Measurements from ENCODE around the gene MBD5.
A peak's percentile ranks its signal among the peaks of the same experiment; 100 is the strongest.

Gene MBD5

DNA sequence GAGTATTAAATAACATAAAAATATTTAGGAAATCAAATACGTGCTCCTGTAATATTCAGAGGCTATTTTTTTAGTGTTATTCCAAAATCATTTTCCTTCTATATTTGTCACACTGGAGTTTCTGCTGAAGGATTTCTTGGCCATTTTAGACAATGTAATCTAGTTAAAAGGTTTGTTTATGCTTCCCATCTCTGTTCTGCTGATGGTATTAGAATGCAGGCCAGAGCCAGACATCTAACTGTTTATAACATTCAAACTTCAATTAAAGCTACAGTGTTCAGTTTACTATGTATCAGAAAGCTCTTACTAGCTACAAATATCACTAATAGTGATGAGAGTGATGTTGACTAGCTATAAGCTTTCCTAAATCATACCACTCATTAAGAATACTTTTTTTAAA is 7.9 kb downstream of the MBD5 start:
- Histone ChIP-seq H2BK15ac (ENCODE audit: low read depth, poor library complexity, severe bottlenecking) (no peak overlapping the region), H4K8ac (ENCODE audit: low read length) (no peak overlapping the region), H3K14ac (ENCODE audit: low read length in 2 of 2) (no peak overlapping the region), H3K27ac (ENCODE audit: low read length, poor library complexity, severe bottlenecking) (no peak overlapping the region), H3K4ac (ENCODE audit: low read depth in 1 of 2, low read length in 2 of 2) (no peak overlapping the region), H2BK5ac (ENCODE audit: low read depth, low read length, poor library complexity, severe bottlenecking) (no peak overlapping the region), H2BK12ac (ENCODE audit: low read length in 2 of 2) (no peak overlapping the region), H3K4me2 (ENCODE audit: low read length, poor library complexity, severe bottlenecking) (no peak overlapping the region), H2BK120ac (ENCODE audit: low read depth, low read length) (no peak overlapping the region), H3K9ac (ENCODE audit: low read length) (no peak overlapping the region), H3K9me3 (ENCODE audit: control insufficient read depth, low read length) (no peaks in the 10 kb centered on the region), H4K91ac (ENCODE audit: low read length) (no peak overlapping the region), H3K23ac (ENCODE audit: low read length in 2 of 2) (no peak overlapping the region), H3K27me3 (ENCODE audit: control insufficient read depth in 1 of 2, insufficient read depth in 1 of 2, low read length in 2 of 2) (no peaks in the 10 kb centered on the region), H3K18ac (ENCODE audit: low read depth in 1 of 2, low read length in 2 of 2) (no peak overlapping the region), H3K79me1 (replicated peaks; ENCODE audit: low read length, poor library complexity, severe bottlenecking) (peaks cover 4% of the 10 kb centered on the region), H3K4me3 (ENCODE audit: insufficient read depth in 1 of 2, low read depth in 1 of 2, low read length in 2 of 2) (no peak overlapping the region), H2AFZ (ENCODE audit: low read depth, low read length) (no peak overlapping the region), H3K4me1 (ENCODE audit: control insufficient read depth, insufficient read depth, low read depth, low read length) (peaks cover 1% of the 10 kb centered on the region), H3K36me3 (ENCODE audit: control insufficient read depth in 1 of 2, insufficient read depth in 2 of 2, low read depth in 1 of 2, low read length in 2 of 2) (peaks cover 0 to 7% of the 10 kb centered on the region in 2 experiments), H2AK5ac (ENCODE audit: low read length, severe bottlenecking) (no peak overlapping the region)
- DNase-seq = peak; percentile 23
- no CpG with 5 or more reads among the region's 1 CpG for WGBS

DNA sequence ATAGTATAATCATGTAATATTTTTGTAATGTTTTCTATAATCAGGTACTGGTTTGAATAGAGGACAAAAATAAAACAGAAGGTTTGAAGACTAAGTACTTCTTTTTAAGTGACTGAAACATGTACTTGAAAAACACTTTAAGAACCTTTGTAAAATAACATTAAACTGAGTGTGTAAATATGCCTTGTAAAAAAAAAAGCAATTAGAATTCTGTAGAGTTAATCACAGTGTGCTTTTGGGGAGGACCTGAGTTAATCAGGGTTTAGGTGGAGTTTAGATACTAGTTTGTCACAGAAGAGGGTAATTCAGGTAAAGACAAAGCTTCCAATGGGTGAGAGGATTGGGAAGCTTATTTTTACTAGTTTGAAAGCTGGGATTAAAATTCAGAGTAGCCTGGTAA is 10.3 kb downstream of the MBD5 start:
- H2AFZ ChIP-seq (ENCODE audit: low read depth, low read length) = no peak overlapping the region
- H3K27me3 ChIP-seq (ENCODE audit: control insufficient read depth in 1 of 2, insufficient read depth in 1 of 2, low read length in 2 of 2) = no peaks in the 10 kb centered on the region

DNA sequence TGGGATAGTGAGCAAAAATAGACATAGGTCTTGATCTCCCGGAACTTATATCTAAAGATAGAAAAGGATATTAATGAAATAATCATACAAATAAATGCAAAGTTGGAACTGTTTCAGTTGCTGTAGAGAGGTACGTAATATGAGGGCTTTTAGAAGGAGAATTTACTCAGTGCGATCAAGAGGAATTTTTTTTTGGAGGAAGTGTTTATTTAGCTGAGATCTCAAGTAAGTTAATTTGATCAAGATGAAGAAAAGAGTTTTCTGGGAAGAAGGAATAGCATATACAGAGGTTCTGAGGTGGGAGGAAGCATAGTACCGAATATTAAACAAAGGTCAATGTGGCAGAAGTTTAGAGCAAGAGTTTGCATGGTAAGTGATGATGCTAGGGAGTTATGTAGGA is 11.3 kb downstream of the MBD5 start:
- Histone ChIP-seq H3K9ac (ENCODE audit: low read length) (no peak overlapping the region), H2AFZ (ENCODE audit: low read depth, low read length) (no peak overlapping the region), H4K8ac (ENCODE audit: low read length) (no peak overlapping the region), H2BK15ac (ENCODE audit: low read depth, poor library complexity, severe bottlenecking) (no peak overlapping the region), H3K4me3 (ENCODE audit: insufficient read depth in 1 of 2, low read depth in 1 of 2, low read length in 2 of 2) (no peak overlapping the region), H3K4me2 (ENCODE audit: low read length, poor library complexity, severe bottlenecking) (no peak overlapping the region), H3K27me3 (ENCODE audit: control insufficient read depth in 1 of 2, insufficient read depth in 1 of 2, low read length in 2 of 2) (no peaks in the 10 kb centered on the region), H3K79me1 (replicated peaks; ENCODE audit: low read length, poor library complexity, severe bottlenecking) (peaks cover 5% of the 10 kb centered on the region), H3K23ac (ENCODE audit: low read length in 2 of 2) (no peak overlapping the region), H4K91ac (ENCODE audit: low read length) (no peak overlapping the region), H3K36me3 (ENCODE audit: control insufficient read depth in 1 of 2, insufficient read depth in 2 of 2, low read depth in 1 of 2, low read length in 2 of 2) (peaks cover 0 to 5% of the 10 kb centered on the region in 2 experiments), H2BK120ac (ENCODE audit: low read depth, low read length) (no peak overlapping the region), H2BK12ac (ENCODE audit: low read length in 2 of 2) (no peak overlapping the region), H3K4me1 (ENCODE audit: control insufficient read depth, insufficient read depth, low read depth, low read length) (no peaks in the 10 kb centered on the region), H3K27ac (ENCODE audit: low read length, poor library complexity, severe bottlenecking) (no peak overlapping the region), H2BK5ac (ENCODE audit: low read depth, low read length, poor library complexity, severe bottlenecking) (no peak overlapping the region), H3K4ac (ENCODE audit: low read depth in 1 of 2, low read length in 2 of 2) (no peak overlapping the region), H3K14ac (ENCODE audit: low read length in 2 of 2) (no peak overlapping the region), H2AK5ac (ENCODE audit: low read length, severe bottlenecking) (no peak overlapping the region), H3K18ac (ENCODE audit: low read depth in 1 of 2, low read length in 2 of 2) (no peak overlapping the region), H3K9me3 (ENCODE audit: control insufficient read depth, low read length) (no peaks in the 10 kb centered on the region)
- no peak for DNase-seq
- 98% methylated on average over 3 of the region's 4 CpGs for WGBS

More for the DNA sequence above, 10.3 kb downstream of the MBD5 start:
- DNase-seq = no peak
- H2AK5ac ChIP-seq (ENCODE audit: low read length, severe bottlenecking) = no peak overlapping the region
- H3K79me1 ChIP-seq (replicated peaks; ENCODE audit: low read length, poor library complexity, severe bottlenecking) = peaks cover 8% of the 10 kb centered on the region
- no peak overlapping the region for H4K91ac ChIP-seq (ENCODE audit: low read length)
- H3K23ac ChIP-seq (ENCODE audit: low read length in 2 of 2) = no peak overlapping the region
- H3K36me3 ChIP-seq (ENCODE audit: control insufficient read depth in 1 of 2, insufficient read depth in 2 of 2, low read depth in 1 of 2, low read length in 2 of 2) = peaks cover 0 to 6% of the 10 kb centered on the region in 2 experiments
- H3K4me2 ChIP-seq (ENCODE audit: low read length, poor library complexity, severe bottlenecking) = no peak overlapping the region
- no peak overlapping the region for H3K14ac ChIP-seq (ENCODE audit: low read length in 2 of 2)
- no peak overlapping the region for H2BK5ac ChIP-seq (ENCODE audit: low read depth, low read length, poor library complexity, severe bottlenecking)
- H3K27ac ChIP-seq (ENCODE audit: low read length, poor library complexity, severe bottlenecking) = no peak overlapping the region
- no peak overlapping the region for H4K8ac ChIP-seq (ENCODE audit: low read length)
- H2BK15ac ChIP-seq (ENCODE audit: low read depth, poor library complexity, severe bottlenecking) = no peak overlapping the region
- H3K9ac ChIP-seq (ENCODE audit: low read length) = no peak overlapping the region
- no peaks in the 10 kb centered on the region for H3K9me3 ChIP-seq (ENCODE audit: control insufficient read depth, low read length)
- H2BK12ac ChIP-seq (ENCODE audit: low read length in 2 of 2) = no peak overlapping the region
- H2BK120ac ChIP-seq (ENCODE audit: low read depth, low read length) = no peak overlapping the region
- H3K4ac ChIP-seq (ENCODE audit: low read depth in 1 of 2, low read length in 2 of 2) = no peak overlapping the region
- H3K4me1 ChIP-seq (ENCODE audit: control insufficient read depth, insufficient read depth, low read depth, low read length) = peaks cover 1% of the 10 kb centered on the region
- H3K18ac ChIP-seq (ENCODE audit: low read depth in 1 of 2, low read length in 2 of 2) = no peak overlapping the region
- no peak overlapping the region for H3K4me3 ChIP-seq (ENCODE audit: insufficient read depth in 1 of 2, low read depth in 1 of 2, low read length in 2 of 2)

DNA sequence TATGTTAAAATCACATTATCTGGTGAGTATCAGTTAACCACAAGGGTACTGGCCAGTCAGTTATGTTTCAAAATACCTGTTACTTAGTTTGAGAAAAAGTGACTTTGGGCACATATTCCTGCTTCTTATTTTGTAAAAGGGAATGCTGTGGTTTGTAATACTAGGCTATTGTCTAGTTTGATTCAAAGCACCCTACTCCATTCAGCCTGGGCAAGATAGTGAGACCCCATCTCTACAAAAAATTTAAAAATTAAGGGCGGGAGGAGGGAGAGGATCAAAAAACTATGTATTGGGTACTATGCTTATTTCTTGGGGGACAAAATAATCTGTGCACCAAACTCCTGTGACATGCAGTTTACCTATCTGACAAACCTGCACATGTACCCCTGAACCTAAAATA is 18.9 kb downstream of the MBD5 start:
- Histone ChIP-seq H3K9ac (ENCODE audit: low read length) (no peak overlapping the region), H3K36me3 (ENCODE audit: control insufficient read depth in 1 of 2, insufficient read depth in 2 of 2, low read depth in 1 of 2, low read length in 2 of 2) (peaks cover 2 to 16% of the 10 kb centered on the region in 2 experiments), H3K79me1 (replicated peaks; ENCODE audit: low read length, poor library complexity, severe bottlenecking) (peaks cover 18% of the 10 kb centered on the region), H3K23ac (ENCODE audit: low read length in 2 of 2) (no peak overlapping the region), H2AFZ (ENCODE audit: low read depth, low read length) (no peak overlapping the region), H3K4ac (ENCODE audit: low read depth in 1 of 2, low read length in 2 of 2) (no peak overlapping the region), H4K91ac (ENCODE audit: low read length) (no peak overlapping the region), H3K18ac (ENCODE audit: low read depth in 1 of 2, low read length in 2 of 2) (no peak overlapping the region), H2BK120ac (ENCODE audit: low read depth, low read length) (no peak overlapping the region), H2BK12ac (ENCODE audit: low read length in 2 of 2) (no peak overlapping the region), H2BK5ac (ENCODE audit: low read depth, low read length, poor library complexity, severe bottlenecking) (no peak overlapping the region), H4K8ac (ENCODE audit: low read length) (no peak overlapping the region), H2AK5ac (ENCODE audit: low read length, severe bottlenecking) (no peak overlapping the region), H2BK15ac (ENCODE audit: low read depth, poor library complexity, severe bottlenecking) (no peak overlapping the region), H3K4me1 (ENCODE audit: control insufficient read depth, insufficient read depth, low read depth, low read length) (no peaks in the 10 kb centered on the region), H3K27ac (ENCODE audit: low read length, poor library complexity, severe bottlenecking) (no peak overlapping the region), H3K14ac (ENCODE audit: low read length in 2 of 2) (no peak overlapping the region), H3K4me3 (ENCODE audit: insufficient read depth in 1 of 2, low read depth in 1 of 2, low read length in 2 of 2) (no peak overlapping the region), H3K9me3 (ENCODE audit: control insufficient read depth, low read length) (no peaks in the 10 kb centered on the region), H3K4me2 (ENCODE audit: low read length, poor library complexity, severe bottlenecking) (no peak overlapping the region), H3K27me3 (ENCODE audit: control insufficient read depth in 1 of 2, insufficient read depth in 1 of 2, low read length in 2 of 2) (no peaks in the 10 kb centered on the region)
- WGBS = no CpG with 5 or more reads among the region's 1 CpG
- no peak for DNase-seq
